ENCODE data around the gene SHANK3.

DNA sequence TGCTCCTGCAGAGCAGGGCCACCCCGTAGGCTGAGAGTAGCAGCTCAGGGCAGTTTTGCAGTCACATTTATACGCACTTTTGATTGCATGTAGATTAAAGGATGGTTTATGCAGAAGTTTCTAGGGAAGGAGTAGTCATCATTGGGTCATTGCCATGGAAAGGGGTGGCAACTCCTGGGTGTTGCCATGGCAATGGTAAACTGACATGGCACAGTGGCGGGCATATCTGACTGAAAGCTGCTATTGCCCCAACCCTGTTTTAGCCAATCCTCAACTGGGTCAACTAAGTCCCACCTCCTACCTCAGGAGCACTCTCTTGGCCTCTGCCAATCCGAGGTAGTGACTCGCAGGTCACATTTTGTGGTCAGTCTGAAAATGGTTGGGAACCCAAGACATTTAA is 42.2 kb upstream of the SHANK3 start:
- TF ChIP-seq, protein P1, sequence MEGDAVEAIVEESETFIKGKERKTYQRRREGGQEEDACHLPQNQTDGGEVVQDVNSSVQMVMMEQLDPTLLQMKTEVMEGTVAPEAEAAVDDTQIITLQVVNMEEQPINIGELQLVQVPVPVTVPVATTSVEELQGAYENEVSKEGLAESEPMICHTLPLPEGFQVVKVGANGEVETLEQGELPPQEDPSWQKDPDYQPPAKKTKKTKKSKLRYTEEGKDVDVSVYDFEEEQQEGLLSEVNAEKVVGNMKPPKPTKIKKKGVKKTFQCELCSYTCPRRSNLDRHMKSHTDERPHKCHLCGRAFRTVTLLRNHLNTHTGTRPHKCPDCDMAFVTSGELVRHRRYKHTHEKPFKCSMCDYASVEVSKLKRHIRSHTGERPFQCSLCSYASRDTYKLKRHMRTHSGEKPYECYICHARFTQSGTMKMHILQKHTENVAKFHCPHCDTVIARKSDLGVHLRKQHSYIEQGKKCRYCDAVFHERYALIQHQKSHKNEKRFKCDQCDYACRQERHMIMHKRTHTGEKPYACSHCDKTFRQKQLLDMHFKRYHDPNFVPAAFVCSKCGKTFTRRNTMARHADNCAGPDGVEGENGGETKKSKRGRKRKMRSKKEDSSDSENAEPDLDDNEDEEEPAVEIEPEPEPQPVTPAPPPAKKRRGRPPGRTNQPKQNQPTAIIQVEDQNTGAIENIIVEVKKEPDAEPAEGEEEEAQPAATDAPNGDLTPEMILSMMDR (conservative IDR thresholded peaks at IDR 0.05; ENCODE audit: low read depth in 2 of 2), result no peak
- no peak for TF ChIP-seq EZH2 (IDR thresholded peaks at IDR 0.05; ENCODE audit: low read depth, unreplicated experiment)
- TF ChIP-seq EZH2phosphoT487 (IDR thresholded peaks at IDR 0.05; ENCODE audit: unreplicated experiment), result no peak
- TF ChIP-seq, protein P2, sequence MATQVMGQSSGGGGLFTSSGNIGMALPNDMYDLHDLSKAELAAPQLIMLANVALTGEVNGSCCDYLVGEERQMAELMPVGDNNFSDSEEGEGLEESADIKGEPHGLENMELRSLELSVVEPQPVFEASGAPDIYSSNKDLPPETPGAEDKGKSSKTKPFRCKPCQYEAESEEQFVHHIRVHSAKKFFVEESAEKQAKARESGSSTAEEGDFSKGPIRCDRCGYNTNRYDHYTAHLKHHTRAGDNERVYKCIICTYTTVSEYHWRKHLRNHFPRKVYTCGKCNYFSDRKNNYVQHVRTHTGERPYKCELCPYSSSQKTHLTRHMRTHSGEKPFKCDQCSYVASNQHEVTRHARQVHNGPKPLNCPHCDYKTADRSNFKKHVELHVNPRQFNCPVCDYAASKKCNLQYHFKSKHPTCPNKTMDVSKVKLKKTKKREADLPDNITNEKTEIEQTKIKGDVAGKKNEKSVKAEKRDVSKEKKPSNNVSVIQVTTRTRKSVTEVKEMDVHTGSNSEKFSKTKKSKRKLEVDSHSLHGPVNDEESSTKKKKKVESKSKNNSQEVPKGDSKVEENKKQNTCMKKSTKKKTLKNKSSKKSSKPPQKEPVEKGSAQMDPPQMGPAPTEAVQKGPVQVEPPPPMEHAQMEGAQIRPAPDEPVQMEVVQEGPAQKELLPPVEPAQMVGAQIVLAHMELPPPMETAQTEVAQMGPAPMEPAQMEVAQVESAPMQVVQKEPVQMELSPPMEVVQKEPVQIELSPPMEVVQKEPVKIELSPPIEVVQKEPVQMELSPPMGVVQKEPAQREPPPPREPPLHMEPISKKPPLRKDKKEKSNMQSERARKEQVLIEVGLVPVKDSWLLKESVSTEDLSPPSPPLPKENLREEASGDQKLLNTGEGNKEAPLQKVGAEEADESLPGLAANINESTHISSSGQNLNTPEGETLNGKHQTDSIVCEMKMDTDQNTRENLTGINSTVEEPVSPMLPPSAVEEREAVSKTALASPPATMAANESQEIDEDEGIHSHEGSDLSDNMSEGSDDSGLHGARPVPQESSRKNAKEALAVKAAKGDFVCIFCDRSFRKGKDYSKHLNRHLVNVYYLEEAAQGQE (IDR thresholded peaks at IDR 0.05; ENCODE audit: unreplicated experiment), result no peak
- TF ChIP-seq POLR2AphosphoS5 (IDR thresholded peaks at IDR 0.05; ENCODE audit: low read depth), result no peak
- TF ChIP-seq, protein P3, sequence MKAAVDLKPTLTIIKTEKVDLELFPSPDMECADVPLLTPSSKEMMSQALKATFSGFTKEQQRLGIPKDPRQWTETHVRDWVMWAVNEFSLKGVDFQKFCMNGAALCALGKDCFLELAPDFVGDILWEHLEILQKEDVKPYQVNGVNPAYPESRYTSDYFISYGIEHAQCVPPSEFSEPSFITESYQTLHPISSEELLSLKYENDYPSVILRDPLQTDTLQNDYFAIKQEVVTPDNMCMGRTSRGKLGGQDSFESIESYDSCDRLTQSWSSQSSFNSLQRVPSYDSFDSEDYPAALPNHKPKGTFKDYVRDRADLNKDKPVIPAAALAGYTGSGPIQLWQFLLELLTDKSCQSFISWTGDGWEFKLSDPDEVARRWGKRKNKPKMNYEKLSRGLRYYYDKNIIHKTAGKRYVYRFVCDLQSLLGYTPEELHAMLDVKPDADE (IDR thresholded peaks at IDR 0.05), result no peak
- TF ChIP-seq ZNF114 (CRISPR knock-in tag; IDR thresholded peaks at IDR 0.05), result no peak
- no peak for TF ChIP-seq ZNF331 (CRISPR knock-in tag; IDR thresholded peaks at IDR 0.05; ENCODE audit: low read depth)
- TF ChIP-seq JUNB (IDR thresholded peaks at IDR 0.05; ENCODE audit: unreplicated experiment), result no peak
- TF ChIP-seq CREB1 (CRISPR knock-in tag; IDR thresholded peaks at IDR 0.05; ENCODE audit: low read depth), result no peak
